GM12872 (cell line): Measurements from ENCODE around the gene NHERF1.

Experiments used
- CTCF ChIP-seq: IDR thresholded peaks from 3 replicates; pipeline ENCODE4 v1.5.1; 2011; ENCODE audit warnings: low read depth, mild to moderate bottlenecking, low read length, moderate library complexity; ENCODE audit not compliant: insufficient read depth

The NHERF1 gene

GRCh38 chr17:74792586-74793105 is 44.2 kb downstream of the NHERF1 start:
- no peak for TF ChIP-seq CTCF

- no peak for TF ChIP-seq CTCF
These were observed 47.0 kb downstream of the NHERF1 start for GRCh38 chr17:74795327-74796020.

GRCh38 chr17:74796211-74796610 is 47.8 kb downstream of the NHERF1 start:
- TF ChIP-seq CTCF: no peak

GRCh38 chr17:74796866-74797265 is 48.4 kb downstream of the NHERF1 start:
- no peak for TF ChIP-seq CTCF

- TF ChIP-seq CTCF: no peak
These were observed 49.4 kb downstream of the NHERF1 start for GRCh38 chr17:74797824-74798223.

- no peak for TF ChIP-seq CTCF
These were observed 49.8 kb downstream of the NHERF1 start for GRCh38 chr17:74798239-74798707.

GRCh38 chr17:74799097-74799496 is 50.7 kb downstream of the NHERF1 start:
- TF ChIP-seq CTCF: no peak

GRCh38 chr17:74800531-74800930 is 52.1 kb downstream of the NHERF1 start:
- no peak for TF ChIP-seq CTCF
